ENCODE data around the gene TOB1. TPM values are rescaled to one million over a fixed set of nuclear protein-coding genes. Genes with fewer than 3 reads are reported as not detected.
A peak's percentile ranks its signal among the peaks of the same experiment; 100 is the strongest.

TOB1 gene
- total and polyA plus RNA-seq, 9 of the 15 experiments (the other 6 are each of a cell fraction or from before 2014, with no cell fraction given), result 4.8 to 63.7 (median 13.2) TPM

DNA sequence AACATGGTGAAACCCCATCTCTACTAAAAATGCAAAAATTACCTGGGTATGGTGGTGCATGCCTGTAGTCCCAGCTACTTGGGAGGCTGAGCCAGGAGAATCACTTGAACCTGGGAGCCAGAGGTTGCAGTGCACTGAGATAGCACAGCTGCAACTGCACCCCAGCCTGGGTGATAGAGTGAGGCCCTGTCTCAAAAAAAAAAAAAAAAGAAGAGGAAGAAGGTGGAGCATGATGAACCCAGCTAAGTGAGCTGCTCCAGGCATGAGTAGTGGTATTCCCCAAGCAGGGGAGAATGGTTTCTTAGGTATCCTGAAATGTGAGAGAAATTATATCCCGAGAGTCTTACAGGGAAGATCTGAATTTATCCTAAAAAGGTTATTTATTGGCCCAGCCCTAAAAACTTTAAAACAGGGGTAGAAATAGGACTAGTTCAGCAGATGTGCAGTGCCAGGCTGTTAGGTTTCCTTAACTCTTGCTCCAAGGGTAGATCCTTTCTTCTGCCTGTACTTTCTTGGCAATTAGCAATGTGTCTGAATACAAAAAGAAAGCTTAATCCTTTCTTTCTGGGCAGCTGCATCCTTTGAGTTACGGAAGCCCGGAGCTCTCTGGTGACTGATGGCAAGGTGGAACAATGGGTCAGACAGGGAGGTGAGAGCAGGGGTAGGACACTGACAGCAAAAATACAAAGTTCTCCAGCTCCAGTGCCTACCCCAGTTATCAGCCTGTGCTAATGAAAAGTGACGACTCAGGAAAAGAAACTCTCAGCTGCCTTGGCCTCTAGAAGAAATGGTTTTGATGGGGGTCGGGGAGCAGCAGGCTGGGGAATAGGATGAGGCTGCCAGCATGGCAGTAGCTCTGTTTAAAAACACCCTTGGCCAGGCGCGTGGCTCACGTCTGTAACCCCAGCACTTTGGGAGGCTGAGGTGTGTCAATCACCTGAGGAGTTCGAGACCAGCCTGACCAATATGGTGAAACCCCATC is 36.5 kb upstream of the TOB1 start:
- Histone ChIP-seq H3K9ac (ENCODE audit: insufficient read depth in 1 of 2, low read depth in 2 of 2, low read length in 2 of 2) (peak overlapping the region in 1 of 2 experiments; percentile 41; a peak in 1 of 4 replicates), H3K36me3 (ENCODE audit: control insufficient read depth, insufficient read depth, low read length) (no peaks in the 10 kb centered on the region), H3K4me1 (replicated peaks in 1 of 2; ENCODE audit: control insufficient read depth in 2 of 2, insufficient read depth in 2 of 2, low read length in 2 of 2) (peaks cover 12 to 17% of the 10 kb centered on the region in 2 experiments; a peak in 4 of 5 replicates), H3K4me2 (ENCODE audit: insufficient read depth, low read length) (no peak overlapping the region), H3K27me3 (ENCODE audit: control insufficient read depth in 2 of 2, insufficient read depth in 2 of 2, low read length in 2 of 2) (no peaks in the 10 kb centered on the region), H3K4me3 (no peak overlapping the region), H3K79me2 (ENCODE audit: control insufficient read depth, insufficient read depth, low read length) (no peaks in the 10 kb centered on the region), H3K27ac (ENCODE audit: extremely low read depth, low read depth, low read length) (no peak overlapping the region), H3K9me3 (replicated peaks; ENCODE audit: control insufficient read depth, insufficient read depth, low read depth, low read length) (no peaks in the 10 kb centered on the region), H3K9me1 (ENCODE audit: control insufficient read depth, insufficient read depth, low read length) (no peaks in the 10 kb centered on the region), H2AFZ (ENCODE audit: low read depth, low read length) (peak overlapping the region; percentile 79; the same call in 1 of the 2 replicates), H4K20me1 (replicated peaks; ENCODE audit: control insufficient read depth, insufficient read depth, low read length) (no peaks in the 10 kb centered on the region)
- peak; percentile 30; the same call in 1 of the 2 replicates for TF ChIP-seq MAFK (IDR thresholded peaks at IDR 0.05; ENCODE audit: low read length)
- TF ChIP-seq ZNF316 (IDR thresholded peaks at IDR 0.05), result peak; percentile 76
- peak; percentile 29; the same call in 1 of the 2 replicates for TF ChIP-seq MAFF (IDR thresholded peaks at IDR 0.05; ENCODE audit: low read length)
- TF ChIP-seq C11orf30 (IDR thresholded peaks at IDR 0.05; ENCODE audit: low read depth), result peak; percentile 64
- TF ChIP-seq MAFG (tag; conservative IDR thresholded peaks at IDR 0.05), result peak; percentile 27
- TF ChIP-seq ZNF384 (IDR thresholded peaks at IDR 0.05; ENCODE audit: low read depth, low read length), result peak; percentile 75
- TF ChIP-seq SMAD2 (IDR thresholded peaks at IDR 0.05; ENCODE audit: low read depth, low read length), result no peak
- peak; percentile 23 for TF ChIP-seq PRDM10 (IDR thresholded peaks at IDR 0.05; ENCODE audit: partially characterized antibody)
- TF ChIP-seq ETS1 (conservative IDR thresholded peaks at IDR 0.05; ENCODE audit: control insufficient read depth, low read depth, low read length), result no peak
- no peak for TF ChIP-seq MYNN (IDR thresholded peaks at IDR 0.05)
- TF ChIP-seq MYNN (CRISPR knock-in tag; IDR thresholded peaks at IDR 0.05), result no peak
- ATAC-seq (peak; percentile 13; the same call in 1 of the 3 replicates), FAIRE-seq (no peak), DNase-seq (ENCODE audit: extremely low read depth in 1 of 4, low spot score in 3 of 4) (peak in 1 of 4 experiments; percentile 15)
- ChIA-PET CTCF (ENCODE audit: low intra/inter-chr PET ratio) (no interaction called here), POLR2A (interaction anchor here (0.5 to 1.7 kb wide), 4 partner anchors 10 to 37 kb away, joined by 3 to 13 read pairs (median 4); partner anchors contain the start of gene TOB1)
- intact Hi-C loops (cut with micrococcal nuclease), result no loop called here
- in situ Hi-C loops (cut with MboI), result no loop called here
- 61% methylated on average over 9 of the region's 9 CpGs for WGBS (ENCODE audit: insufficient coverage, low coverage, missing lambda C conversion rate)
- no TSS peak for BruUV-seq (replicated peaks)

Data from K562 (cell line).